Measurements from ENCODE around the gene SRPX.

The SRPX gene

DNA sequence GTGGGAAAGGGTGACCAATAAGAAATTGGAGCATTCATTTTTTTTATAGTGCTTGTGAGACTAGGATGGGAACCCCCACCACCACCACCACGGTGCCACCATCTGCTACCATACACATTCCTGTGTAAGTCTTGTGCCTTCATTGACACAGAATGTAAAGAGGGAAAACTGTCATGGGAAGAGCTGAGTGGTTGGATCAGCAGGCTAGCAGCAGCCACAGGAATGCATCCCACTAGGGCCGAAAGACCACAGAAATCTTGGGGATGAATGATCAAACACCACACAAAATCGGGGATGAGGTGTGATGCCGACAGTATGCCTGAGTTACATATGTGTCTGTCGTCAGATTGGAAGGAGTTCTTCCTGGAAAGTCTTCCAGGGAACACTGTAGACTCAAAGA lies 69.2 kb downstream of the SRPX start:
- H3K9me3 ChIP-seq (ENCODE audit: severe bottlenecking), result no peaks in the 10 kb centered on the region
- no peak for ATAC-seq (ENCODE audit: low read depth)
- H3K36me3 ChIP-seq (ENCODE audit: low read depth), result no peaks in the 10 kb centered on the region
- DNase-seq (ENCODE audit: low spot score), result no peak
- no peak overlapping the region for H3K4me3 ChIP-seq (ENCODE audit: severe bottlenecking)
- H3K4me1 ChIP-seq (ENCODE audit: insufficient read depth, poor library complexity, severe bottlenecking), result no peaks in the 10 kb centered on the region
- TF ChIP-seq, protein P1, sequence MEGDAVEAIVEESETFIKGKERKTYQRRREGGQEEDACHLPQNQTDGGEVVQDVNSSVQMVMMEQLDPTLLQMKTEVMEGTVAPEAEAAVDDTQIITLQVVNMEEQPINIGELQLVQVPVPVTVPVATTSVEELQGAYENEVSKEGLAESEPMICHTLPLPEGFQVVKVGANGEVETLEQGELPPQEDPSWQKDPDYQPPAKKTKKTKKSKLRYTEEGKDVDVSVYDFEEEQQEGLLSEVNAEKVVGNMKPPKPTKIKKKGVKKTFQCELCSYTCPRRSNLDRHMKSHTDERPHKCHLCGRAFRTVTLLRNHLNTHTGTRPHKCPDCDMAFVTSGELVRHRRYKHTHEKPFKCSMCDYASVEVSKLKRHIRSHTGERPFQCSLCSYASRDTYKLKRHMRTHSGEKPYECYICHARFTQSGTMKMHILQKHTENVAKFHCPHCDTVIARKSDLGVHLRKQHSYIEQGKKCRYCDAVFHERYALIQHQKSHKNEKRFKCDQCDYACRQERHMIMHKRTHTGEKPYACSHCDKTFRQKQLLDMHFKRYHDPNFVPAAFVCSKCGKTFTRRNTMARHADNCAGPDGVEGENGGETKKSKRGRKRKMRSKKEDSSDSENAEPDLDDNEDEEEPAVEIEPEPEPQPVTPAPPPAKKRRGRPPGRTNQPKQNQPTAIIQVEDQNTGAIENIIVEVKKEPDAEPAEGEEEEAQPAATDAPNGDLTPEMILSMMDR (IDR thresholded peaks at IDR 0.05; ENCODE audit: poor library complexity, severe bottlenecking), result no peak
- H3K27me3 ChIP-seq (ENCODE audit: insufficient read depth, poor library complexity, severe bottlenecking), result no peaks in the 10 kb centered on the region
- no peak overlapping the region for H3K27ac ChIP-seq (ENCODE audit: poor library complexity, severe bottlenecking)

- Histone ChIP-seq H3K4me3 (ENCODE audit: severe bottlenecking) (no peak overlapping the region), H3K36me3 (ENCODE audit: low read depth) (no peaks in the 10 kb centered on the region), H3K4me1 (ENCODE audit: insufficient read depth, poor library complexity, severe bottlenecking) (no peaks in the 10 kb centered on the region), H3K27me3 (ENCODE audit: insufficient read depth, poor library complexity, severe bottlenecking) (no peaks in the 10 kb centered on the region), H3K9me3 (ENCODE audit: severe bottlenecking) (no peaks in the 10 kb centered on the region), H3K27ac (ENCODE audit: poor library complexity, severe bottlenecking) (no peak overlapping the region)
- TF ChIP-seq, protein P1 (IDR thresholded peaks at IDR 0.05; ENCODE audit: poor library complexity, severe bottlenecking), result no peak
- ATAC-seq (ENCODE audit: low read depth) (no peak), DNase-seq (ENCODE audit: low spot score) (no peak)
Measured at GRCh38 chrX:38150993-38151392, 69.7 kb downstream of the SRPX start.

GRCh38 chrX:38149016-38149415 lies 71.7 kb downstream of the SRPX start:
- Histone ChIP-seq H3K4me3 (ENCODE audit: severe bottlenecking) (no peak overlapping the region), H3K4me1 (ENCODE audit: insufficient read depth, poor library complexity, severe bottlenecking) (no peaks in the 10 kb centered on the region), H3K27me3 (ENCODE audit: insufficient read depth, poor library complexity, severe bottlenecking) (no peaks in the 10 kb centered on the region), H3K27ac (ENCODE audit: poor library complexity, severe bottlenecking) (no peak overlapping the region), H3K9me3 (ENCODE audit: severe bottlenecking) (no peaks in the 10 kb centered on the region), H3K36me3 (ENCODE audit: low read depth) (no peaks in the 10 kb centered on the region)
- TF ChIP-seq, protein P1 (IDR thresholded peaks at IDR 0.05; ENCODE audit: poor library complexity, severe bottlenecking), result no peak
- DNase-seq (ENCODE audit: low spot score) (no peak), ATAC-seq (ENCODE audit: low read depth) (no peak)

DNA sequence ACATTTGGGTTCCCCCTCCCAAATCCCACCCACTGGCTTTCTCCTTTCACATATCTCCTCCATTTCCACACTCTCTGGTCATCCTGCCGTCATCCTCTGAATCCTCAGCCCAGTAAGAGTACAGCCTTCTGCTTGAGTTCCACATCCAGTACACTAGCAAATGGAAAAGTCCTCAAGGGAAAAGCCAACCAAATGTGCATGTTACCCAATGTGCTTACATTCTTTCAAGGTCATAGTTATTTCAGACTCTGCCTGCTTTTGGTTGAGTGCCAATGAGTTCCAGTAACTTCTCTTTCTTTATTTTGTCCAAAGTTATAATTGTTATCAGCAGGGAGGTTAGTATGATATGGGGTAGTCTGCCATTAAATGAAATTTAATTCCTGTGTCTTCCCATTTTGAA lies 78.1 kb downstream of the SRPX start:
- H3K36me3 ChIP-seq (ENCODE audit: low read depth), result no peaks in the 10 kb centered on the region
- TF ChIP-seq, protein P1 (IDR thresholded peaks at IDR 0.05; ENCODE audit: poor library complexity, severe bottlenecking), result no peak
- ATAC-seq (ENCODE audit: low read depth) (no peak), DNase-seq (ENCODE audit: low spot score) (no peak)
- no peaks in the 10 kb centered on the region for H3K9me3 ChIP-seq (ENCODE audit: severe bottlenecking)
- H3K4me3 ChIP-seq (ENCODE audit: severe bottlenecking), result no peak overlapping the region
- no peaks in the 10 kb centered on the region for H3K4me1 ChIP-seq (ENCODE audit: insufficient read depth, poor library complexity, severe bottlenecking)
- H3K27me3 ChIP-seq (ENCODE audit: insufficient read depth, poor library complexity, severe bottlenecking), result no peaks in the 10 kb centered on the region
- H3K27ac ChIP-seq (ENCODE audit: poor library complexity, severe bottlenecking), result no peak overlapping the region

- DNase-seq (ENCODE audit: low spot score), result no peak
- TF ChIP-seq, protein P1 (IDR thresholded peaks at IDR 0.05; ENCODE audit: poor library complexity, severe bottlenecking), result no peak
- Histone ChIP-seq H3K4me3 (ENCODE audit: severe bottlenecking) (no peak overlapping the region), H3K4me1 (ENCODE audit: insufficient read depth, poor library complexity, severe bottlenecking) (no peaks in the 10 kb centered on the region), H3K27ac (ENCODE audit: poor library complexity, severe bottlenecking) (no peak overlapping the region), H3K27me3 (ENCODE audit: insufficient read depth, poor library complexity, severe bottlenecking) (no peaks in the 10 kb centered on the region), H3K36me3 (ENCODE audit: low read depth) (no peaks in the 10 kb centered on the region), H3K9me3 (ENCODE audit: severe bottlenecking) (no peaks in the 10 kb centered on the region)
- no peak for ATAC-seq (ENCODE audit: low read depth)
Measured at GRCh38 chrX:38138900-38139299, 81.8 kb downstream of the SRPX start.
